ENCODE data around the gene NBEAL2.

- TF ChIP-seq POLR2A (IDR thresholded peaks at IDR 0.05): no peak
- no peak for TF ChIP-seq CTCF (IDR thresholded peaks at IDR 0.05)
- TF ChIP-seq POLR2AphosphoS5 (IDR thresholded peaks at IDR 0.05; ENCODE audit: insufficient read depth in 1 of 2, low read depth in 1 of 2): no peak
These were observed 43.2 kb downstream of the NBEAL2 start for GRCh38 chr3:47022641-47023071.
